ENCODE data around the gene APOH.

DNA sequence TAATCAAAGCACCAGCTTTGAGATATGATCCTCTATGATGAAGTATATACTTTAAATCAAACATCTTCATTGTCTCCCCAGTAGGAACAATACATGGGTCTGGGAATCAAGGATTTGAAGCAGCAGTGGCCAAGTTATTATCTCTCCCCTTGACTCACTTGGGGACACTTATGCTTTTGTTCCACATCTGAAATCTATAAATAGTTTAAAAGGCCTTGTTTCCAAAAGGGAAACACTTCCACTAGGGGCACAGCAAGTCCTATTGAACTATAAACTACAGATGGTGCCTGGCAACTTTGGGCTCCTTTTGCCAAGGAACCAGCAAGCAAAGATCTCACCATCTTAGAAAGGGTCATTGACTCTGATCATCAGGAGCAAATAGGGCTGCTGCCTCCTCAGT is 21.3 kb downstream of the APOH start:
- TF ChIP-seq EZH2 (IDR thresholded peaks at IDR 0.05; ENCODE audit: borderline replicate concordance, low read length): no peak
- TF ChIP-seq, protein P1, sequence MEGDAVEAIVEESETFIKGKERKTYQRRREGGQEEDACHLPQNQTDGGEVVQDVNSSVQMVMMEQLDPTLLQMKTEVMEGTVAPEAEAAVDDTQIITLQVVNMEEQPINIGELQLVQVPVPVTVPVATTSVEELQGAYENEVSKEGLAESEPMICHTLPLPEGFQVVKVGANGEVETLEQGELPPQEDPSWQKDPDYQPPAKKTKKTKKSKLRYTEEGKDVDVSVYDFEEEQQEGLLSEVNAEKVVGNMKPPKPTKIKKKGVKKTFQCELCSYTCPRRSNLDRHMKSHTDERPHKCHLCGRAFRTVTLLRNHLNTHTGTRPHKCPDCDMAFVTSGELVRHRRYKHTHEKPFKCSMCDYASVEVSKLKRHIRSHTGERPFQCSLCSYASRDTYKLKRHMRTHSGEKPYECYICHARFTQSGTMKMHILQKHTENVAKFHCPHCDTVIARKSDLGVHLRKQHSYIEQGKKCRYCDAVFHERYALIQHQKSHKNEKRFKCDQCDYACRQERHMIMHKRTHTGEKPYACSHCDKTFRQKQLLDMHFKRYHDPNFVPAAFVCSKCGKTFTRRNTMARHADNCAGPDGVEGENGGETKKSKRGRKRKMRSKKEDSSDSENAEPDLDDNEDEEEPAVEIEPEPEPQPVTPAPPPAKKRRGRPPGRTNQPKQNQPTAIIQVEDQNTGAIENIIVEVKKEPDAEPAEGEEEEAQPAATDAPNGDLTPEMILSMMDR (conservative IDR thresholded peaks at IDR 0.05 in 1 of 2, IDR thresholded peaks at IDR 0.05 in 1 of 2; ENCODE audit: extremely low read depth in 1 of 2, insufficient read depth in 1 of 2, low read depth in 1 of 2, low read length in 2 of 2): no peak
